ENCODE data around the gene PAX8.
"Not testable (repeated sequence)": the region's sequence is repeated elsewhere in the genome, so short reads cannot be mapped to it uniquely, and the experiment has no call there.

DNA sequence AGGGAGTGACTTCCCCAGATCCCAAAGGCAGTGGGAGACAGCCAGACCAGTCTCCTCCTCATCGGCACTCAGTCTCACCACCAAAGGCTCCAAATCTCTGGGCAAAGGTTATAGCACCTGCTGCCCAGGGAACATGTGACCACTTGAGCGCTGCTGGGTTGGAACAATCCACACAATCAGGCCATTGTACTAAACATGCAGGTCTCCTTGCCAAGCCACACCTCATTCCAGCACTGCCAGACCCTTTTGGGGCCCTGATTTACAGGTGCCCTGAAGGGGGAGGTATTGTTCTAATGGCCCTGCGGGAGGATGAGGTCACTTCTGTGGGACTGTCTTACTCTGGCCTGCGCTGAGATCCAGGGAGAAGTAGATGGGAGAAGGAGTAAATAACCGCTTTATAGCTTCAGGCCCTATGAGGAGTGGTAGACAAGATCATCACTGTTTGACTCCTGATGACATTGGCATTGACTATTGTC lies 10.0 kb upstream of the PAX8 start:
- TF ChIP-seq, protein P1, sequence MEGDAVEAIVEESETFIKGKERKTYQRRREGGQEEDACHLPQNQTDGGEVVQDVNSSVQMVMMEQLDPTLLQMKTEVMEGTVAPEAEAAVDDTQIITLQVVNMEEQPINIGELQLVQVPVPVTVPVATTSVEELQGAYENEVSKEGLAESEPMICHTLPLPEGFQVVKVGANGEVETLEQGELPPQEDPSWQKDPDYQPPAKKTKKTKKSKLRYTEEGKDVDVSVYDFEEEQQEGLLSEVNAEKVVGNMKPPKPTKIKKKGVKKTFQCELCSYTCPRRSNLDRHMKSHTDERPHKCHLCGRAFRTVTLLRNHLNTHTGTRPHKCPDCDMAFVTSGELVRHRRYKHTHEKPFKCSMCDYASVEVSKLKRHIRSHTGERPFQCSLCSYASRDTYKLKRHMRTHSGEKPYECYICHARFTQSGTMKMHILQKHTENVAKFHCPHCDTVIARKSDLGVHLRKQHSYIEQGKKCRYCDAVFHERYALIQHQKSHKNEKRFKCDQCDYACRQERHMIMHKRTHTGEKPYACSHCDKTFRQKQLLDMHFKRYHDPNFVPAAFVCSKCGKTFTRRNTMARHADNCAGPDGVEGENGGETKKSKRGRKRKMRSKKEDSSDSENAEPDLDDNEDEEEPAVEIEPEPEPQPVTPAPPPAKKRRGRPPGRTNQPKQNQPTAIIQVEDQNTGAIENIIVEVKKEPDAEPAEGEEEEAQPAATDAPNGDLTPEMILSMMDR (IDR thresholded peaks at IDR 0.05): not testable (repeated sequence)
- TF ChIP-seq EZH2 (IDR thresholded peaks at IDR 0.05; ENCODE audit: borderline replicate concordance, insufficient read depth, low read depth, low read length, poor library complexity, severe bottlenecking): not testable (repeated sequence)
